ENCODE data around the gene FBXL3.

FBXL3 gene

DNA sequence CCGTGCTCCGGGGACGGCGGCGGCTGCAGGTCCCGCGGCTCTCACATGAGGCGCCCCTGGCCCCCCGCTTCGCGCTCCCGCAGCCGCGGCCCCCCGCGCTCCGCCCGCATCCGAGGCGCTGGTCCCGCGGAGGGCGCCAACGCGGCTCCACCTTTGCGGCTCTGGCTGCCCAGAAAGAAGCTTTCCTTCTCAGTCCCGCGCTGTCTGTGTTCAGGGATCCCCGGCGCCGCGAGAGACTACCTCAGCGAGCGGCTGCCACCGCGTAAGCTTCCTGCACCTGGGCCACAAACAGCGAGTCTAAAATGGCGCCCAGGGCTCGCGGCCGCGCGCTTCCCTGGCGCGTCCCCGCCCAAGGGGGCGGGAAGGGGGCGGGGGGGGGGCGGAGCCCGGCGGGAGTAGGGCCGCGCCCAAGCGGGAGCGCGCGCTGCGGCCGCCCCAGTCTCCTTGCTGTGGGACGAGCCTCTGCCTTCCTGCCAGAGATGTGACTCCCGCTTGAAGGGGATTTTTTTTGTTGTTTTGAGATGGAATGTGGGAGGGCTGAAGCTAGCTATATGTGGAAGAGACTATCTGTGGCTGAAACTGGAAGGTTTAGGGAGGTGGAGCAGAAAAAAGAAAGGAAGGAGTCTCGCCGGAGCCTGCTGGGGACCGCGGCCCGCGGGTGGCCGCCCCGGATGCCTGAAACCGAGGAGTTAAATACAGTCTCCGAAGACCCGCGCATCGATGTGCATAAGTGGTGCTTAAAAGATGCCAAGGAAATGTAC lies at the start of gene FBXL3:
Gene FBXL3 (minus strand): TSS at position 299 of the 761 bp plus-strand sequence. CDS start 5,299 bp downstream, outside the sequence.
- peak within 1 kb of the TSS; percentile 87 for H3K4me3 ChIP-seq (ENCODE audit: low read depth, low read length)

- H3K4me3 ChIP-seq (ENCODE audit: low read depth, low read length) = no peak overlapping the region
Observed at GRCh38 chr13:77067519-77067918, 40.6 kb upstream of the FBXL3 start.

- no peak overlapping the region for H3K4me3 ChIP-seq (ENCODE audit: low read depth, low read length)
Observed at GRCh38 chr13:77065461-77066147, 38.6 kb upstream of the FBXL3 start.

DNA sequence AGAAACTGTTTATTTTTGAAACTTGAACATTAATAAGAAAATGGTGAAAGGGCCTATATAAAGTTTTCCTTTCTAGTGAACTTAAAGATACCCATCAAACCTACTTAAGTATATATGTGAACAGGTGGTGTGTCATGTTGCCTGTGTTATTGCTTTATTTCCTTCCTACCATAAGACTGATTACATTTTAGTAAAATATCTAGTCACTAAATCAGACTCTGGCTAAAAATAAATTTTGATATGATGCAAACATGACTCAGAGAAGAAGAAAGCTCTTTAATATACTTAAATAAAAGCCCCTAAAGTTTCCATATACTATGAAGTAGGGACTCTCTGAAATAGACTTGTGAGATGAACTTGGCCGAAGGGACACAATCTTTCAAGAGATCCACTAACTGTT lies 35.1 kb upstream of the FBXL3 start:
- no peak overlapping the region for H3K4me3 ChIP-seq (ENCODE audit: low read depth, low read length)

DNA sequence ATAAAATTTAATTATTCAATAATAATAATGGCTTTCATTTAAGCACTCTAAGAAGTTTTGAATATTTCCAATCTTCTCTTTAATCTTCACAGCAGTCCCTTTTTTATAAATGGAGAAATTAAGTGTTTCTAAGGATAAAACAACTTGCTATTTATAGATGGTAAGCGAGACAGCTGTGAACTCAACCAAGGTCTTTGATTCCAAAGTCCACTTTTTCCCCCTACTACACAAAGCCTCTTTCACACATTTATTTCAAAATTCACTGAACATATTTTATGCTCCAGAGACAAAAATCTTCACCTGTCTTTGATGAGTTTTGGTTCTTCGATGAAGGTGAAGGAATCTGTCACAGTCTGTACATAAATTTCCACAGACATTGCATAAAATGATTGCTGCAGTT lies 34.4 kb upstream of the FBXL3 start:
- H3K4me3 ChIP-seq (ENCODE audit: low read depth, low read length) = no peak overlapping the region

DNA sequence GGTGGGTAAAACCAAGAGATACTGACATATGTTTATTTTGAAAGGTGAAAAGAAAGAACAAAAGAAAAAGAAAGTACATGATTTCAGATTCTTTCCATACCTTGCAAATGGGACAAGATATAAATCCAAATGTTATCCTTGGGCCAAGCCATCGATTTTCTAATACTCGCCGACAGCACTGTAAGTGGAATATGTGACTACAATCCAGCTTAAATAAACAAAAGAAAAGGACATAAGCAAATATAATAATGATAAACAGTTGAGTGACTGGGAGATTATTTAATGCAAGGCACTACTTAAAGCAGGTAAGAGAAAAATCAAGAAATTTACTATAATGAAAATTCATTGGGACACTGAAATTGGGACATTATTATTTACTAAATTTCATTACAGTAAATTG lies 29.9 kb upstream of the FBXL3 start:
- no peak overlapping the region for H3K4me3 ChIP-seq (ENCODE audit: low read depth, low read length)

- no peak overlapping the region for H3K4me3 ChIP-seq (ENCODE audit: low read depth, low read length)
Observed at GRCh38 chr13:77056382-77056781, 29.4 kb upstream of the FBXL3 start.

DNA sequence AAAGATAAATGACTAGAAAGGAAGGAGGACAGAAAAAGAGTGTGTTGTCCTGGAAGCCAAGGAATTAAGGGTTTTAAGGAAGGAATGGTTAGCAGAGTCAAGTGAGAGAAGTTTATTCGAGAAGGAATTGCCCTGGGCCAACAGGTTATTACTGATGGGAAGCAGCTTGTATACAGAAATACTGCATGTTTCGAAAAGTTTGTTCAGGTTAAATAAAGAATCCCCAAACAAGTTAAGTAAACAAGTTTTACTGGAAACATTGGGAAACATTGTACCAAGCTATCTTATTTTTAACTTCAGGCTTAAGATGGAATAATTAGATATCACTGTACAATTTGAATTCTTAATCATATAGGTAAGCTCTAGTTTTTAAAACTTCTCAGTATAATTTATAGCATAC lies 28.2 kb upstream of the FBXL3 start:
- H3K4me3 ChIP-seq (ENCODE audit: low read depth, low read length) = no peak overlapping the region

DNA sequence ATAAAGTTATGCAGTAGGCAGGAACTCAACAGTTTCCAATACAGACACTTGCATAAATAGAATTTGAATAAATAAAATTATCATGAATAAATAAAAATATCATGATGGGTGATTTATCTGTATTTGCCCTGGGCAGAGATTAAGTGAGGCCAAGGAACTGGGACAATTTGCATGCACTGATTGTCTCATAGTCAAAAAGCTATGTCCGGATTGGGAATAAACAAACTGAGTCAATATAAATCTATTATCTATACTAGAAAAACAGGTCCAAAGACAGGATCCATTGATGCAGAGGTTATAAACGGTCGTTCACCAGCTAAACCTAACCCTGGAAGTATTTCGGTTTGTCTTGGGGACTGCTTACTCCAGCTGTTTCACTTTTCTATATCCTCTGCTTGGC lies 26.2 kb upstream of the FBXL3 start:
- no peak overlapping the region for H3K4me3 ChIP-seq (ENCODE audit: low read depth, low read length)

DNA sequence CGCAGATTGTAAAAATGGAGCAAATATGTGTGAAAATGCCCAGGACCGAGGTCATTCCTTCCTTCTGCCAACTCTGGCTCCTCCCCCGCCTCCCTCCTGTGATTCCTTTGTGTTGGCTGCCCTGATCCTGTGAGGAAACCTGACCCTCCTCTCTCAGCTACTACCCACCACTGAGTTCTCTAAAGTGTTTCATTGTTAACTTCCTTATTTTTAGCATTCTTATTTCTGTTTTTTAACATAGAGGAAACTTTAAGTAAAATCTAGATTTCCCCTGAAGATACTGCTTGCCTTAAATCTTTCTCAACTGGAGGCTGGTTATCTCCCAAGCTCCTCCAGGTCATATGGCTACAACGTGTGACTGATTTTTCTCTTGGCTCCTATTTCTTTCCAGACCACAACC lies 21.7 kb upstream of the FBXL3 start:
- H3K4me3 ChIP-seq (ENCODE audit: low read depth, low read length) = no peak overlapping the region

- H3K4me3 ChIP-seq (ENCODE audit: low read depth, low read length) = no peak overlapping the region
Observed at GRCh38 chr13:77047649-77048343, 20.8 kb upstream of the FBXL3 start.

- H3K4me3 ChIP-seq (ENCODE audit: low read depth, low read length) = no peak overlapping the region
Observed at GRCh38 chr13:77042566-77043177, 15.7 kb upstream of the FBXL3 start.

DNA sequence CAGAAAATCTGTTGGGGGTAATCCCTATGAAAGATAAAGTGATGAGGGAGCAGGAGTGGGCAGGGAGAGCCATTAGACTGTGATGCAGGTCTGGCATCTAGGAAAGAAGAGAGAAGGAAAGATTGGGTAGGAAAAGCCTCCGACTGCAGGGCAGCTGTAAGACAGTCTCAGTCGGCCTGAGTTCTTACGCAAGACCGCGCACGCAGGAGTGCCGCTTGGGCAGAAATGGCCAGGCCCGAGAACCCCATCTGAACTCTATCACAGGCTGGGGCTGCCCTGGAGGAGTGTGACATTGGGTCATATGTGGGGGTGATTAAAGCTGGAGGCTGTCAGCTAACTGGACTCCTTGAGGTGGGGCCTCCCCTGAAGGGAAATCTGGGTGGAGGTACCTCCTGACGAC lies 13.9 kb upstream of the FBXL3 start:
- H3K4me3 ChIP-seq (ENCODE audit: low read depth, low read length) = no peak overlapping the region

GRCh38 chr13:77040076-77040475 lies 13.1 kb upstream of the FBXL3 start:
- H3K4me3 ChIP-seq (ENCODE audit: low read depth, low read length) = no peak overlapping the region

- no peak overlapping the region for H3K4me3 ChIP-seq (ENCODE audit: low read depth, low read length)
Observed at GRCh38 chr13:77038907-77039480, 12.0 kb upstream of the FBXL3 start.

DNA sequence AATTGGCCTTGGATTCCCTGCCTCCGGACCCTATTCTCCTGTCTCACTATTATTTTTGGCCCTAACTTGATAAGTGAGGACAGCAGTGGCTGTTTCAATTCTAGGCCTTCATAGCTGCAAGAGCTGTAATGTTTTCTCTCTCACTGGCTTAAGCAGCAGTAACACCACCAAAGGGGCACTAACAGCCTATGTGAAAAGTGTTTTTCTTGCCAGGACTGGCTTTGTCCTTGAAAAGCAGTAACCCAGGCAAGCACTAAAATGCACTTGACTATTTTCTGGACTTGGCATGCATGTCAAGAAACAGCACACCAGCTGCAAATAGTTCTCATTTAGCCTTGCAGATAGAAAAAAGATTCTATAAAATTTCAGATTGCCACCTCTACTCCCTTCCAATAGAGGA lies 9.3 kb upstream of the FBXL3 start:
- no peak overlapping the region for H3K4me3 ChIP-seq (ENCODE audit: low read depth, low read length)

- H3K4me3 ChIP-seq (ENCODE audit: low read depth, low read length) = no peak overlapping the region
Observed at GRCh38 chr13:77034881-77035280, 7.9 kb upstream of the FBXL3 start.

DNA sequence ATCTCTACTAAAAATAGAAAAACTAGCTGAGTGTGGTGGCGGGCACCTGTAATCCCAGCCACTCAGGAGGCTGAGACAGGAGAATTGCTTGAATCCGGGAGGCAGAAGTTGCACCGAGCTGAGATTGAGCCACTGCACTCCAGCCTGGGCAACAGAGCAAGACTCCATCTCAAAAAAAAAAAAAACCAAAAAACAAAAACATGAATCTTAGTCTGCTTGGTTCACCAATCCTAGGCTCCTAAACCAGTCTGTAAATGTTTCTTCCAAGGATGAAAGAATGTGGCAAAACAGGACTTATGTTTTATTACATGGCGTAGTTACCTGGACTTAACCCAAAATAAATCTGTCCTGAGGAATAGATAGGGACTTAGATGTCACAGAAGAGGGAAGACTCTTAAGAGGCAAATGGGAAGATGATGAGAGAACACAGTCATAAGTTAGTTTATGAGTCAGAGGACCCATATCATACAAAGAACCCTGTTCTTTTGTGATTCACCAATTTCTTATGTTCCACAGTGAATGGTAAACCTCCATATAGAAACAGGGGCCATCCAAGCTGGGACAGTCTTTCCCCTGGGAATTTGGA lies 6.9 kb upstream of the FBXL3 start:
- no peak overlapping the region for H3K4me3 ChIP-seq (ENCODE audit: low read depth, low read length)

- H3K4me3 ChIP-seq (ENCODE audit: low read depth, low read length) = no peak overlapping the region
Observed at GRCh38 chr13:77031656-77032243, 4.8 kb upstream of the FBXL3 start.

GRCh38 chr13:77029436-77029835 lies 2.5 kb upstream of the FBXL3 start:
- no peak overlapping the region for H3K4me3 ChIP-seq (ENCODE audit: low read depth, low read length)
